Thymus (tissue), 11 donors: Measurements from ENCODE around the gene MYO10. TPM values are rescaled to one million over a fixed set of nuclear protein-coding genes. Genes with fewer than 3 reads are reported as not detected.
A peak's percentile ranks its signal among the peaks of the same experiment; 100 is the strongest.

Experiments used
- DNase-seq, 9 donors: peaks; one replicate each; pipeline ENCODE4 v3.0.0-alpha.2; 2013; ENCODE audit warnings: low spot score in 9 of 9, low read depth in 6 of 9, missing footprints in 1 of 9
- H3K27ac ChIP-seq, 2 donors: one replicate each; pipeline ENCODE4 v1.5.1; 2013; ENCODE audit warnings: control low read depth in 1 of 2, low read depth in 1 of 2, low read length in 1 of 2, mild to moderate bottlenecking in 1 of 2, moderate library complexity in 1 of 2
- H3K27me3 ChIP-seq, 2 donors: one replicate each; pipeline ENCODE4 v1.5.1; 2013; ENCODE audit warnings: low read length in 1 of 2; ENCODE audit not compliant: control insufficient read depth in 2 of 2, insufficient read depth in 1 of 2
- H3K36me3 ChIP-seq, 2 donors: one replicate each; pipeline ENCODE4 v1.5.1; 2013; ENCODE audit warnings: low read length in 1 of 2, mild to moderate bottlenecking in 1 of 2, moderate library complexity in 1 of 2; ENCODE audit not compliant: control insufficient read depth in 2 of 2, insufficient read depth in 2 of 2
- H3K4me1 ChIP-seq, 2 donors: one replicate each; pipeline ENCODE4 v1.5.1; 2013; ENCODE audit warnings: low read length in 2 of 2; ENCODE audit not compliant: control insufficient read depth in 2 of 2, insufficient read depth in 2 of 2
- H3K4me3 ChIP-seq, 2 donors: one replicate each; pipeline ENCODE4 v1.5.1; 2013; ENCODE audit warnings: low read length in 2 of 2, control low read depth in 1 of 2, mild to moderate bottlenecking in 1 of 2
- H3K9me3 ChIP-seq, 2 donors: one replicate each; pipeline ENCODE4 v1.5.1; 2013; ENCODE audit warnings: low read length in 1 of 2, mild to moderate bottlenecking in 1 of 2; ENCODE audit not compliant: control insufficient read depth in 2 of 2, insufficient read depth in 1 of 2
- WGBS: extraction: QIAGEN DNeasy Blood & Tissue Kit; methylation state at CpG from one replicate; pipeline ENCODE4 v1.1.7; 2013; 5-methylcytosine and 5-hydroxymethylcytosine counted together
- polyA plus RNA-seq: library from polyadenylated mRNA; stranded (reverse); fragments of 200-250 nt; gene quantifications from one replicate; pipeline ENCODE4 v1.2.3, GENCODE V29; 2013
- total RNA-seq: library from RNA; stranded (reverse); fragments of 120-200 nt; gene quantifications from one replicate; pipeline ENCODE4 v1.2.4, GENCODE V29; 2013
- donor health status: healthy.

The MYO10 gene
- total and polyA plus RNA-seq, 2 donors, result 4.3 to 6.0 TPM

GRCh38 chr5:16687898-16688297, 248.2 kb downstream of the MYO10 start:
- H3K4me1 ChIP-seq, result no peaks in the 10 kb centered on the region
- H3K9me3 ChIP-seq, result no peaks in the 10 kb centered on the region
- no peaks in the 10 kb centered on the region for H3K27me3 ChIP-seq
- no peak overlapping the region for H3K27ac ChIP-seq
- no peak overlapping the region for H3K4me3 ChIP-seq
- DNase-seq, result no peak
- whole genome bisulfite sequencing, result 92% methylated on average over 2 of the region's 2 CpGs
- H3K36me3 ChIP-seq, result no peaks in the 10 kb centered on the region

DNA sequence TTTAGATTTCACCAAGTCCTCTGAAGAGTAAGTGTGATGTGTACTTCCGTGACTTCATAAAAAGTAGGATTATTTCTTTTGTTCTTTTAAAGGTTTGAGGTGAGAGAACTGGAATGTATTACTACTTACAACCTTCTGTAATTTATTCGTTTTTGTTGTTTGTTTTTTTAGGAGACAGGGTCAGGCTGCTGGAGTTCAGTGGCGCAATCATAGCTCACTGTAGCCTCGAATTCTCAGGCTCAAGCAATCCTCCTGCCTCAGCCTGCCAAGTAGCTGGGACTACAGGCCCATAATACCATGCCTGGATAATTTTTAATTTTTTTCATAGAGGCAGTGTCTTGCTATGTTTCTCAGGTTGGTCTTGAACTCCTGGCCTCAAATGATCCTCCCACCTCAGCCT, 251.0 kb downstream of the MYO10 start:
- Histone ChIP-seq H3K27me3 (no peaks in the 10 kb centered on the region), H3K27ac (no peak overlapping the region), H3K4me3 (no peak overlapping the region), H3K36me3 (no peaks in the 10 kb centered on the region), H3K9me3 (no peaks in the 10 kb centered on the region), H3K4me1 (no peaks in the 10 kb centered on the region)
- 95% methylated on average over 4 of the region's 4 CpGs for WGBS
- no peak for DNase-seq

- Histone ChIP-seq H3K27ac (no peak overlapping the region), H3K9me3 (no peaks in the 10 kb centered on the region), H3K36me3 (no peaks in the 10 kb centered on the region), H3K27me3 (no peaks in the 10 kb centered on the region), H3K4me3 (no peak overlapping the region), H3K4me1 (no peaks in the 10 kb centered on the region)
- no peak for DNase-seq
- 94% methylated on average over 13 of the region's 13 CpGs for WGBS
Observed at GRCh38 chr5:16681876-16682275, 254.2 kb downstream of the MYO10 start.

DNA sequence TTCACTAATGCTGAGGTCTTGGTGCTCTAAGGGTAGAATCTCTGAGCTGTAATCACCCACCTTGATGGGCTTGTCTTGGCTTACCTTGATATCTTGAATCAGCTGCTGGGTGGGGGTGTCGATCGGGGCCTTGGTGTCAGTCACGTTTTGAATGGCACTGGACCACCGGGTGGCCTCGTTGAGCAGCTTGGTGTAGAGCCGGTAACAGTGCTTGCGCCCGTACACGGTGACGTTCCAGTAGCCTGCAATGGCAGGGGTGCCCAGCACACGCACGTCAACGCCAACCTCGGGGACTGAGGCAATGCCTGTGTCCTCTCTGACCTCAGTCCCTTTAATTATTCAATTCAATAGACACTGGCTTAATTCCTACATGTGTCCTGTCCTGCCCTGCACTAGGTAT, 256.2 kb downstream of the MYO10 start:
- no peak overlapping the region for H3K27ac ChIP-seq
- DNase-seq, result no peak

DNA sequence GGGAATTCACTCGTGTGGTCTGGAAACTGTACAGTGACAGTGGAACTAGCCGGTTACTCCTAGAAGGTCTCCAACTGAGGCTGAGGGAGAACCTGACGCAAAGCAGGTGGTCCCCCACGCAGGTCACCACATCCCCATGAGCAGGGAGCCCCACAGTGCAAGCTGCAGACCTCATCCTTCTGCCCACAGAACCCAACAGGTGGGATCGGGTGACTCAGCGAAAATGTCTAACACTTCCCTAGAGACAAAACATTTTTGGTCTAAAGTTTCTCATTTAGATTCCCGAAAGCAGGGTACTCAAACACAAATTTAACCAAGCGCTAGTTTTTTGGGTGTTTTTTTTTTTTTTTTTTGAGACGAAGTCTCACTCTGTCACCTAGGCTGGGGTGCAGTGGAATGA, 256.9 kb downstream of the MYO10 start:
- H3K4me1 ChIP-seq, result peaks cover 0 to 4% of the 10 kb centered on the region in 2 donors
- H3K4me3 ChIP-seq, result no peak overlapping the region
- no peaks in the 10 kb centered on the region for H3K36me3 ChIP-seq
- 58% methylated on average over 9 of the region's 9 CpGs for WGBS
- H3K27ac ChIP-seq, result no peak overlapping the region
- no peaks in the 10 kb centered on the region for H3K9me3 ChIP-seq
- DNase-seq, result no peak
- no peaks in the 10 kb centered on the region for H3K27me3 ChIP-seq

More for the DNA sequence above, 256.2 kb downstream of the MYO10 start:
- no peaks in the 10 kb centered on the region for H3K36me3 ChIP-seq
- WGBS, result 95% methylated on average over 14 of the region's 14 CpGs
- no peaks in the 10 kb centered on the region for H3K4me1 ChIP-seq
- no peak overlapping the region for H3K4me3 ChIP-seq
- H3K9me3 ChIP-seq, result no peaks in the 10 kb centered on the region
- no peaks in the 10 kb centered on the region for H3K27me3 ChIP-seq

DNA sequence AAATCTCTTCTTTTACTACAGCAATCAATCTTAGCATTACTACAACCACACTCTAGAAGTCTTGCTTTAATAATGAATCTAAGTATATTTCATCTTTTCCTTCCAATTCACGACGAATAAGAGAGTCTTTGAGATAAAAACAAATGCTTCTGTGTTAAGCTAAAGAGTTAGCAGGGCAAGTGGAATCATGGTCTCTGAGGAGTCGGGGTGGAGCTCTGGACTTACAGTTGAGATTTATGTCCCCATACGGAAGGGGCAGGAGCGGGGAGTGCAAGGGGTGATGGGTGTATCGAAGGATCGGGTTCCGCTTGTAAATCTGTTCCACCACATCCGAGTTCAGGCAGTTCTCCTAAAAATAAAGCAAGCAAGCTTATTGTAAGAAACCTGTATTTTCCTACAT, 260.3 kb downstream of the MYO10 start:
- Histone ChIP-seq H3K27me3 (no peaks in the 10 kb centered on the region), H3K4me1 (peaks cover 6 to 11% of the 10 kb centered on the region in 2 donors), H3K36me3 (no peaks in the 10 kb centered on the region), H3K9me3 (no peaks in the 10 kb centered on the region), H3K4me3 (no peak overlapping the region), H3K27ac (no peak overlapping the region)
- DNase-seq, result no peak
- WGBS, result 90% methylated on average over 9 of the region's 9 CpGs

GRCh38 chr5:16674750-16675149, 261.3 kb downstream of the MYO10 start:
- 93% methylated on average over 8 of the region's 8 CpGs for WGBS

GRCh38 chr5:16673241-16674201, 262.6 kb downstream of the MYO10 start:
- no peaks in the 10 kb centered on the region for H3K27me3 ChIP-seq
- DNase-seq, result no peak
- peak overlapping the region; percentile 36 to 55 for H3K27ac ChIP-seq
- H3K36me3 ChIP-seq, result no peaks in the 10 kb centered on the region
- H3K9me3 ChIP-seq, result no peaks in the 10 kb centered on the region
- H3K4me3 ChIP-seq, result no peak overlapping the region
- WGBS, result 68% methylated on average over 18 of the region's 18 CpGs
- H3K4me1 ChIP-seq, result peaks cover 9 to 11% of the 10 kb centered on the region in 2 donors

More at GRCh38 chr5:16674750-16675149, 261.3 kb downstream of the MYO10 start:
- Histone ChIP-seq H3K27ac (no peak overlapping the region), H3K4me3 (no peak overlapping the region), H3K27me3 (no peaks in the 10 kb centered on the region), H3K36me3 (no peaks in the 10 kb centered on the region), H3K9me3 (no peaks in the 10 kb centered on the region), H3K4me1 (peaks cover 6 to 11% of the 10 kb centered on the region in 2 donors)
- no peak for DNase-seq

DNA sequence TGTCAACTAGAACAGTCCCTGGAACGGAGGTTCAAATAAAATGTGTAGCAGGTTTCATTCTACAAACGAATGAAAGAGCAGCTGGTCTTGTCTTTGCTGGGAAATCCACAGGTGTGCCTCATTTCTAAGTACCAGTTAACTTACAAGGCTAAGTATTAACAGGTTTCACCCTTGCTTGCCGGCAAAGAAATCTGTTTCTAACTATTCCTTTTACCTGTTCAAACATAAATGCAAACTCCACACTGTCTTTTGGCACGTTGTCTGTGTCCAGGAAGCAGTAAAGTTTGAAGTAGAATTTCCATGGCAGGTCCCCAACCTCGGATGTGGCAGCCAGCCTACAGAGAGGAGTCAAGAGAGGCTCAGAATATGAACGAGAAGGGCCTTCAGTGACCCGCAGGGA, 264.9 kb downstream of the MYO10 start:
- DNase-seq, result no peak
- no peaks in the 10 kb centered on the region for H3K9me3 ChIP-seq
- peaks cover 11 to 15% of the 10 kb centered on the region in 2 donors for H3K4me1 ChIP-seq
- WGBS, result 77% methylated on average over 7 of the region's 7 CpGs
- H3K27me3 ChIP-seq, result no peaks in the 10 kb centered on the region
- no peak overlapping the region for H3K4me3 ChIP-seq
- no peaks in the 10 kb centered on the region for H3K36me3 ChIP-seq
- H3K27ac ChIP-seq, result no peak overlapping the region
